GM15510 (cell line): ENCODE measurements around the gene CTSA.
A peak's percentile ranks its signal among the peaks of the same experiment; 100 is the strongest.

Source experiments
- POLR2A ChIP-seq: IDR thresholded peaks from 3 replicates; pipeline ENCODE4 v1.6.1; 2011; ENCODE audit warnings: borderline replicate concordance; ENCODE audit not compliant: insufficient read length; ENCODE audit errors: extremely low read depth

The CTSA gene

GRCh38 chr20:45934046-45934585 lies 43.0 kb downstream of the CTSA start:
- TF ChIP-seq POLR2A: no peak

- peak; percentile 89 for TF ChIP-seq POLR2A
Measured at GRCh38 chr20:45934586-45935415, 43.7 kb downstream of the CTSA start, which contains the start of gene PCIF1. PCIF1 (plus strand) TSS chr20:45934683; CDS start chr20:45939000, 4,317 bp downstream.

DNA sequence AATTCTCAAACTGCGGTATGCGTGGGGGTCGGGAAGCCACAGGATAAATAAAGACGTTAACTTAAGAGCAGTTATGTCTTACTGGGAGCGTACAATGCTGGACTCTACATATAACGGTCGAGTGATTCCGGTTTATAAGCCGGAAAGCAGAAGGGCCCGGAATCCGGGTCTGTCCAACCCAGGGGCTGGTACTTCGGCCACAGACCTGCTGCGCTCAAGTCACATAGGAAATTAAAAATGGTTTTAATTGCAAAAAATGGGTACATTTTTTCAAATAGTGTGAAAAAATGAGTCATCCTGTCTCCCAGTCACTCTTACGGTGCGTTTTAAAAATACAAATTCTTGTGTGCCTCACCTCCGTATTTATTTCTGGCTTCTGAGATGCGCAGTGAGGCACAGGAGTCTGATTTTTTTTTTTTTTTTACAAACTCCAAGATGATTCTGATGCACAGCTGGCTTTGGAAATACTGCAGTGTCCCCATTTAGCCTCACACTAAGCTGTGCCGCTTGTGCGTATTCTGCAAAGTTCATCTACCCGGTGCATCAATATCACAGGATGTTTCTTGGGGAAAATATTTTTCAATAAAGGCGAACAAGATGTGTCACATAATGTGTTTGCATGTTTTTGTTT lies 44.4 kb downstream of the CTSA start:
- no peak for TF ChIP-seq POLR2A

DNA sequence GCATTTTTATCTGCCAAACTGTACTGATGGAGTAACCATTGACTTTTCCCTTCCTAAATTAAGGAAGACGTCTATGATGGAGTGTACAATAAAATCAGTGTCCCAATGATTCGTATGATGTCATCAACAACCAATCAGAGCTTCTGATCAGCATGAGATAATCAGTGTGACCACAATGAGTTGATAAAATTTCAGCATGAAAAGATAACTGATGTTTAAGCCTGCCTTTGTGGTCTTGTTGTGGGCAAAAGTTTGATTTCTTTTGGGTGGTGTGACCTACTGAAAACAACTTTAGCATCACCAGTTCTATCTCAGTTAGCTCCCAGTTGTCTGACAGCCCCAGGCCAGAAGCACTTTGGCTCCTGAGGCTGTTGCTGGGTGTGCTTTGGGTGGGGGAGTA lies 46.6 kb downstream of the CTSA start:
- no peak for TF ChIP-seq POLR2A

GRCh38 chr20:45938727-45939438 lies 47.7 kb downstream of the CTSA start:
- no peak for TF ChIP-seq POLR2A

GRCh38 chr20:45940053-45940452 lies 48.9 kb downstream of the CTSA start:
- no peak for TF ChIP-seq POLR2A

- no peak for TF ChIP-seq POLR2A
Measured at GRCh38 chr20:45940469-45940868, 49.3 kb downstream of the CTSA start.

GRCh38 chr20:45943613-45944012 lies 52.5 kb downstream of the CTSA start:
- TF ChIP-seq POLR2A: no peak

DNA sequence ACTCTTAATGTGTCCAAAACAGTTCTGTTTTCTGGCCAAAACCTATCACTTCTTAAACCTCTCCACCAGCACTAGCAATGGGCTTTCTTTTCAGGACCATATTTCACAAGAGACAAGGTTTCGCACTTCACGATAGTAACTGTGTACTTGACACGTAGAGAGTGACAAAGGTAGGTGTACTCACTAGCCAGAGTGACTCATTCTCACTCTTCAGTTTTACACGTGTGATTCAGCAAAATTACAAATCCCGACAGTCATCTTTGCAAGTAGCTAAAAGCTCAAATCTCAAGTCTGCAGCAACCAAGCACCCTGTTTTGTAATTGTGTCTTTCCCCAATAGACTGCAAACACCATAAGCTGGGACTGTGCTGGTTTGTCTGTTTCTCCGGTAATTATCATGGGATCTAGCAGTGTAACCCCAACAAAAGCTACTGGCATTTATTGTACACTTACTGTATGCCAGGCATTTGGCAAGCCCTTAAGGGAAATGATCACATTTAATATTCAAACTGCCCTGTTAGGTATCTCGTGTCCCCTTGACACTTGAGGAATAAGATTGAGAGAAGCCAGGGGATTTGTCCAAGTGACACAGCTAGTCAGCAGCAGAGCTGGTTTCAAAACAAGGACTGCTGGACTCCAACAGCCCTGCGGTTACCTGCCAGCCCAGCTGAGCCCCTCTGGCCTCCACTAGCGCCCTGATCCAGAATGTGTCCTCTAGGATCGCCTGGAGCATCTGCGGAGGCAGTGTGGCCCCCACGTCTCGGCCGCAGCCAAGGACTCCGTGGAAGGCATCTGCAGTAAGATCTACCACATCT lies 53.2 kb downstream of the CTSA start:
- no peak for TF ChIP-seq POLR2A

- no peak for TF ChIP-seq POLR2A
Measured at GRCh38 chr20:45944965-45945677, 54.0 kb downstream of the CTSA start.

DNA sequence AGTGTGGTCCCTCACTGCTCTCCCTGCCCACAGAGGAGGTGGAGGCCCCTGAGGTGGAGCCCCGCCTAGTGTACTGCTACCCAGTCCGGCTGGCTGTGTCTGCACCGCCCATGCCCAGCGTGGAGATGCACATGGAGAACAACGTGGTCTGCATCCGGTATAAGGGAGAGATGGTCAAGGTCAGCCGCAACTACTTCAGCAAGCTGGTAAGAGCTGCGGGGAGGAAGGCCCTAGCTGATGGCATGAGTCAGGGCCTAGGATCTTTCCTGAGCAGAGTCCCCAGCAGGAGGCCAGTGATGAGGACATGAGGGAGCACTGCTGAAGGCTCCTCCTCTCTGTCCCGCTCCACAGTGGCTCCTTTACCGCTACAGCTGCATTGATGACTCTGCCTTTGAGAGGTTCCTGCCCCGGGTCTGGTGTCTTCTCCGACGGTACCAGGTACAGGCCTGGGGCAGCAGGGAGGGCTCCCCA lies 54.6 kb downstream of the CTSA start:
- no peak for TF ChIP-seq POLR2A

- TF ChIP-seq POLR2A: no peak
Measured at GRCh38 chr20:45946149-45946970, 55.2 kb downstream of the CTSA start.
